ENCODE results near the gene C19orf47.

C19orf47 gene, protein sequence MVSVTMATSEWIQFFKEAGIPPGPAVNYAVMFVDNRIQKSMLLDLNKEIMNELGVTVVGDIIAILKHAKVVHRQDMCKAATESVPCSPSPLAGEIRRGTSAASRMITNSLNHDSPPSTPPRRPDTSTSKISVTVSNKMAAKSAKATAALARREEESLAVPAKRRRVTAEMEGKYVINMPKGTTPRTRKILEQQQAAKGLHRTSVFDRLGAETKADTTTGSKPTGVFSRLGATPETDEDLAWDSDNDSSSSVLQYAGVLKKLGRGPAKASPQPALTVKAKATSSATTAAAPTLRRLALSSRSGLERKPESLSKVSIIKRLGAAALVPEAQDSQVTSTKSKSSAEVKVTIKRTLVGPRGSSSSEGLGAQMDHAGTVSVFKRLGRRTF

DNA sequence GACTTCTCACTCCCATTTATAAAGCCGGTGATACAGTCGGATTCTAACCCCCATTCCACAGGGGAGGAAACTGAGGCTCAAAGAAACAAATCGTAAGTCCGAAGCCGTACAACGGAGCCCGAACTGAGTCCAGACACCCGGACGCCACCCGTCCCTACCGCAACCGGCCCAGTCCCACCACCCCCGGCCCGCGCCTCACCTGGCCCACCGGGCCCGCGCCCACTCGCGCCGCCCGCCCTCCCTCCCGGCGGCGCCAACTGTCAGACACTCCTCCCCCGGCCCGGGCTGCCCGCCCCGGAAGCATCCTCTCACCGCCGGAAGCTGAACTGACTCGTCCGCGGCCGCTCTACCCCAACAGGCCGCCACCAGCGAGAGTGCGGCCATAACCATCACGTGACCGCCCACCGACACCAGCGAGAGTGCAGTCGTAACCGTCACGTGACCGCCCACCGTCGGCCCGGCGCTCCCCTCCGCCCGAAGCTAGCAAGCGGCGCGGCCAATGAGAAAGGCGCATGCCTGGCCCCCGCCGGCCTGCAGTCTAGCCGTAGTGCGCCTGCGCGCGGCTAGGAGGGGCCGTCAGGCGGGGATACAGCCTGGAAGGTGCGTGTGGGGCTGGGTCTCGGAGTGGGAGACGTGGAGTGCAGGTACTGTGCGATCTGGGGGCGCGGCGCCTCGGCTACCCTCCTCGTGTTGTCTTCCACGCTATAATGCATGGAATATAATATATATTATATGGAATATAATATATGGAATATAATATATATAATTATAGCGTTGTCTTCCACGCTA, at the start of gene C19orf47, which contains the start of gene PLD3:
Gene C19orf47, minus strand, starts transcription at position 273 of the 789 bp plus-strand sequence. CDS start 6,540 bp downstream, outside the sequence.
Gene PLD3, plus strand, starts transcription at position 571 of the 789 bp plus-strand sequence. CDS start 17,789 bp downstream, outside the sequence.
- Histone ChIP-seq H3K9me3 (ENCODE audit: control insufficient read depth, insufficient read depth, low read length) (no peaks in the 10 kb centered on the region), H3K4me1 (ENCODE audit: control insufficient read depth, insufficient read depth, low read length) (peaks cover 3% of the 10 kb centered on the region; the same call in 1 of the 2 replicates), H3K36me3 (ENCODE audit: control insufficient read depth, insufficient read depth, low read length) (no peaks in the 10 kb centered on the region), H3K9ac (ENCODE audit: low read depth, low read length) (peak within 1 kb of the TSS; percentile 78), H3K4me3 (ENCODE audit: low read depth, low read length) (peak within 1 kb of the TSS; percentile 98), H3K27ac (ENCODE audit: low read depth, low read length) (peak within 1 kb of the TSS; percentile 56), H3K27me3 (ENCODE audit: control insufficient read depth, insufficient read depth, low read length) (no peaks in the 10 kb centered on the region)

DNA sequence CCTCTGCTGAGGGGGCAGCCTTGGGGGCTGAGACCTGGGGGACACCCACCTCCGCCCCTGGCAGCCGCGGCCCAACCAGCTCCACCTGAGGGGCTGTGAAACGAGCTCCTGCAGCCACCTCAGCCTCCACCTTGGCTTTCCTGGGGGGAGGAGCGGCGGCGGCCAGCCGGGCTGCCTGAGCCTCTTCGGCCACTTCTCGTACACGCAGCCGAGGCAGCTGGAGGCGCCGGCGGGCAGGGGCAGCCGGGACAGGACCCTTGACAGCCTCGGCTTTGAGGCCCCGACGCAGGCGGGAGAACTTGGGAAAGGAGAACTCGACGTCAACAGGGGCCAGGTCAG, 49.3 kb upstream of the C19orf47 start:
- Histone ChIP-seq H3K4me1 (ENCODE audit: control insufficient read depth, insufficient read depth, low read length) (peaks cover 7% of the 10 kb centered on the region; the same call in 1 of the 2 replicates), H3K27ac (ENCODE audit: low read depth, low read length) (no peak overlapping the region), H3K4me3 (ENCODE audit: low read depth, low read length) (no peak overlapping the region), H3K9ac (ENCODE audit: low read depth, low read length) (no peak overlapping the region), H3K36me3 (ENCODE audit: control insufficient read depth, insufficient read depth, low read length) (no peaks in the 10 kb centered on the region), H3K27me3 (ENCODE audit: control insufficient read depth, insufficient read depth, low read length) (peaks cover 9% of the 10 kb centered on the region; the same call in 1 of the 2 replicates), H3K9me3 (ENCODE audit: control insufficient read depth, insufficient read depth, low read length) (no peaks in the 10 kb centered on the region)

DNA sequence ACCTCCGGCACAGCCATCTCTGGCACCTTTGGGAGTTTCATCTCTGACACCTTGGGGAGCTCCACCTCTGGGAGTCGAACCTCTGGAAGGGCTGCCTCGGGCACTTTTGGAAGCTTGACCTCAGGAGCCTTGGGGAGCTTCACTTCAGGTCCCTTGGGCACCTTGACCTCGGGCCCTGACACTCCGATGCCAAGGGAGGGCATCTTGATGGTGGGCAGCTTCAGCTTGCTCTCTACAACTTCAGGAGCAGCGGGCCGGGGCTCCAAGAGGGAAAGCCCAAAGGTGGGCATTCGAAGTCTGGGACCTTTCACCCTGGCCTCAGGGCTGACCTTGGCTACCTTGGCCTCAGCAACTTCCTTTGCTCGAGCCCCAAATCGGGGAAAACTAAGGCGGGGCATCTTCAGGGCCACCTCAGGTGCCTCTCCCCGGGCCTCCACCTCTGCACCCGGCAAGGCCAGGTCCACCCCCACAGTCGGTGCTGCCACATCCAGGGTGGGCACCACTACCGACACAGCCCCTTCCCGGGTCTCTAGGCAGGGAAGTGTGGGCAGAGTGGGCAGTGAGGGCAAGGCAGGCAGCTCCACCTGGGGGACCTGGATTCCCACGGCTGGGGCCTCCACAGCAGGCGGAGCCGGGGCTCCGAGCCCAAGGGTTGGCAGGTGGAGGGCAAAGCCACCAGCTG, 48.8 kb upstream of the C19orf47 start:
- H3K4me1 ChIP-seq (ENCODE audit: control insufficient read depth, insufficient read depth, low read length): peaks cover 7% of the 10 kb centered on the region; the same call in 1 of the 2 replicates

DNA sequence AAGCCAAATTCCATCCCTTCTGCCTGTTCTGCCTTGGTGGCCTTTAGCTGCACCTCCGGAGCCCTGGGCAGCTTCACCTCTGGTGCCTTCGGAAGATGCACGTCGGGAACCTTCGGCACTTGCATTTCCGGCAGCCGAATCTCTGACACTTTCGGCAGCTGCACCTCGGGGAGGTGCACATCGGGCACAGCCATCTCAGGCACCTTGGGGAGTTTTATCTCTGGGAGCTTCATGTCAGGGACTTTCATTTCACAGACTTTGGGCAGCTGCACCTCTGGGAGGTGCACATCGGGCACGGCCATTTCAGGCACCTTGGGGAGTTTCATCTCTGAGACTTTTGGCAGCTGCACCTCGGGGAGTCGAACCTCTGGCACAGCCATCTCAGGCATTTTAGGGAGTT, 47.8 kb upstream of the C19orf47 start:
- peaks cover 7% of the 10 kb centered on the region; the same call in 1 of the 2 replicates for H3K4me1 ChIP-seq (ENCODE audit: control insufficient read depth, insufficient read depth, low read length)
- no peaks in the 10 kb centered on the region for H3K36me3 ChIP-seq (ENCODE audit: control insufficient read depth, insufficient read depth, low read length)
- H3K27me3 ChIP-seq (ENCODE audit: control insufficient read depth, insufficient read depth, low read length): peaks cover 9% of the 10 kb centered on the region; the same call in 1 of the 2 replicates
- H3K4me3 ChIP-seq (ENCODE audit: low read depth, low read length): no peak overlapping the region
- no peak overlapping the region for H3K27ac ChIP-seq (ENCODE audit: low read depth, low read length)
- H3K9ac ChIP-seq (ENCODE audit: low read depth, low read length): no peak overlapping the region
- H3K9me3 ChIP-seq (ENCODE audit: control insufficient read depth, insufficient read depth, low read length): no peaks in the 10 kb centered on the region

More for the DNA sequence above, 48.8 kb upstream of the C19orf47 start:
- Histone ChIP-seq H3K4me3 (ENCODE audit: low read depth, low read length) (no peak overlapping the region), H3K36me3 (ENCODE audit: control insufficient read depth, insufficient read depth, low read length) (no peaks in the 10 kb centered on the region), H3K27ac (ENCODE audit: low read depth, low read length) (no peak overlapping the region), H3K9ac (ENCODE audit: low read depth, low read length) (no peak overlapping the region), H3K27me3 (ENCODE audit: control insufficient read depth, insufficient read depth, low read length) (peaks cover 9% of the 10 kb centered on the region; the same call in 1 of the 2 replicates), H3K9me3 (ENCODE audit: control insufficient read depth, insufficient read depth, low read length) (no peaks in the 10 kb centered on the region)

DNA sequence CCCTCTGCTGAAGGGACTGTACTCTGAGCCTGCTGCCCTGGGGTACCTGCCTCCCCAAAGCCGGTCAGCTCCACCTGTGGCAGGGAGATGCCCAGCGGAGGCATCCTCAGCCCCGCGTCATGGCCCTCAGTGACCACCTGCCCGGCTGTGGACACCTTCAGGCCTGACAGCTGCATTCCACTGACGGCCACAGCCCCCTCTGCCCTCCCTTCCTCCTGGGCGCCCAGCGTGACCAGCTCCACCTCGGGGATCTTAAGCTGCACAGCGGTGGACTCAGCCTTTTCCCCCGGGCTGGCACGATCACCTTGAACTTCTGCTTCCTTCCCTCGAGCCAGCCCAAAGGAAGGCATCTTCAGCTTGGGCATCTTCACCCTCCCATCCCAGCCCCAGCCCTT, 46.6 kb upstream of the C19orf47 start:
- peaks cover 7% of the 10 kb centered on the region; the same call in 1 of the 2 replicates for H3K4me1 ChIP-seq (ENCODE audit: control insufficient read depth, insufficient read depth, low read length)
- H3K36me3 ChIP-seq (ENCODE audit: control insufficient read depth, insufficient read depth, low read length): no peaks in the 10 kb centered on the region
- no peak overlapping the region for H3K27ac ChIP-seq (ENCODE audit: low read depth, low read length)
- no peak overlapping the region for H3K9ac ChIP-seq (ENCODE audit: low read depth, low read length)
- peaks cover 9% of the 10 kb centered on the region; the same call in 1 of the 2 replicates for H3K27me3 ChIP-seq (ENCODE audit: control insufficient read depth, insufficient read depth, low read length)
- no peak overlapping the region for H3K4me3 ChIP-seq (ENCODE audit: low read depth, low read length)
- H3K9me3 ChIP-seq (ENCODE audit: control insufficient read depth, insufficient read depth, low read length): no peaks in the 10 kb centered on the region

DNA sequence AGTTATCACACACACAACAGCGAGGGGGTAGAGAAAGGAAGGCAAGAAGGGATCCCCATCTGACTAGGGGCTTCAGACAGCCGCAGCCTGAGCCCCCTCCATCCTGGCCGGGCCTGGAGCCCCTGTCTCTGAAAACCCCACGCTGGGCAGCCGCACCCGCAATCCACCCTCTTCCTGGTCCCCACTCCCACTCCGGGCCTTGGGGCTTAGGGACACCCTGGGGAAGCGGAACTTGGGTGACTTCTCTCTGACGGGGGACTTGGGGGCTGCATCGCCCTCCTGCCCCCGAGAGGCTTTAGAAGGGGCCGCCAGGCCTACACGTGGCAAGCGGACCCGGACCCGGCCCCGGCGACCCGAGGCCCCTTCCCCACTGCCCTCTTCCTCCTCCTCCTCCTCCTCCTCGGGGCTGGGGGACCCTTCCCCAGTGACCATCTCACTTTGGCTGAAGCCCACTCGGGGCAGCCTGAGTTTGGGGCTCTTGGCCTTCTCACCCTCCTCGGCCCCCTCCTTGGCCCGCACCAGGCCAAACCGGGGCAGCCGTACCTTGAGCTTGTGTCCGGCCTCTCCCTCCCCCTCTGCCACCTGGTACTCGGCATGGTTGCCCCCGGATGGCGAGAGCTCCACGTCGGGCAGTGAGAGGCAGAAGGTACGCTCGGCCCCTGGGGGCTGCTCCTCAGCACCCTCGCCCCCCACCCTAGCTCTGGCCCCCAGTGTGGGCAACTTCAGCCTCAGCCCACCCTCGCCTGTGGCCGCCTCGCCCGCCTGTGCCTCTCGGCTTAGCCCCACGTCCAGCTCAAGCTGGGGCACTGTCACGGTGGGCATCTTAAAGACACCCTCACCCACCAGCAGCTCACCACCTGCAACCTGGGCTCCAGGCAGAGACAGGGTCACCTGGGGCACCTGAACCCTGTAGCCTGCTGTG, 46.0 kb upstream of the C19orf47 start:
- Histone ChIP-seq H3K27me3 (ENCODE audit: control insufficient read depth, insufficient read depth, low read length) (peaks cover 9% of the 10 kb centered on the region; the same call in 1 of the 2 replicates), H3K4me3 (ENCODE audit: low read depth, low read length) (no peak overlapping the region), H3K4me1 (ENCODE audit: control insufficient read depth, insufficient read depth, low read length) (peaks cover 6% of the 10 kb centered on the region; the same call in 1 of the 2 replicates), H3K9ac (ENCODE audit: low read depth, low read length) (no peak overlapping the region), H3K9me3 (ENCODE audit: control insufficient read depth, insufficient read depth, low read length) (no peaks in the 10 kb centered on the region), H3K27ac (ENCODE audit: low read depth, low read length) (no peak overlapping the region), H3K36me3 (ENCODE audit: control insufficient read depth, insufficient read depth, low read length) (no peaks in the 10 kb centered on the region)

DNA sequence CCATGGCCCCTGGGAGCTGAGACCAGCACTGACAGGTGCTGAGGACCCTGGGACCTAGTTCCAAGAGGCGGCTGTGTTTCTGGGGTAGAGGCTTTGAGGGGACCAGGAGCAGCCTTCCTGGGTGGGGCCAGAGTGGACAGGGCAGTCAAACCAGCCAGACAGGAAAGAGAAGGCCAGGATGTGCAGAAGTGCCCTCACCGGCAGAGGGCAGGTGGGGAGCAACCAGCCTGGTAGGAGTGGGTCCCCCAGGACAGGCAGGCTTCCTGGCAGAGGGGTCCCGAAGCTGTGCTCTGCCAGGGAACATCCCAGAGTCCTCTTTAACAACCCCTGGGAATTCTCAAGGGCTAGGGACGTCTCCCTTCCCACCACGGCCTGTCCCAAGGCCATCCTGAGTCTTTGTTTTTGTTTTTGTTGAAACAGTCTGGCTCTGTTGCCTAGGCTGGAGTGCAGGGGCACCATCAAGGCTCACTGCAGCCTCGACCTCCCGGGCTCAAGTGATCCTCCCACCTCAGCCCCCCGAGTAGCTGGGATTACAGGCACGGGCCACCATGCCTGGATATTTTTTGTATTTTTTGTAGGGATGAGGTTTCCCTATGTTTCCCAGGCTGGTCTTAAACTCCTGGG, 44.8 kb upstream of the C19orf47 start:
- Histone ChIP-seq H3K4me3 (ENCODE audit: low read depth, low read length) (no peak overlapping the region), H3K9ac (ENCODE audit: low read depth, low read length) (no peak overlapping the region), H3K9me3 (ENCODE audit: control insufficient read depth, insufficient read depth, low read length) (no peaks in the 10 kb centered on the region), H3K27me3 (ENCODE audit: control insufficient read depth, insufficient read depth, low read length) (peaks cover 5% of the 10 kb centered on the region; the same call in 1 of the 2 replicates), H3K36me3 (ENCODE audit: control insufficient read depth, insufficient read depth, low read length) (no peaks in the 10 kb centered on the region), H3K27ac (ENCODE audit: low read depth, low read length) (no peak overlapping the region), H3K4me1 (ENCODE audit: control insufficient read depth, insufficient read depth, low read length) (no peaks in the 10 kb centered on the region; the same call in 1 of the 2 replicates)

DNA sequence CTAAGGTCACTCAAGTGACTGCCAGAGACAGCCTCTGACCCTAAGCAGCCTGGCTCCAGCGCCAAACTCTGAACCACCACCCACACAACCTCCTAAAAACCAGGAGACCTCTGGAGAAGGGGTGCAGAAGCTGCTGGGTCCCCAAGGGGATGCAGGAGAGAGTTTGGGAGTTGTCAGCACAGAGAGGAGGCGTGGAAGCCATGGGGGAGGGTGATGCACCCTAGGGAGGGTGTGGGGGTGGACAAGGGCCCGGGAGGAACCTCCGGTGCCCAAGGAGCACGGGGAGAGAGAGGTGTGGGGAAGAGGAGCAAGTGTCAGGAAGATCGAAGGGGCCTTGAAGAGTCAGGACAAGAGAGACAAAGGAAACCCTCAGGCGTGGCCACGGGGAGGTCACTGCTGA, 43.9 kb upstream of the C19orf47 start:
- Histone ChIP-seq H3K27ac (ENCODE audit: low read depth, low read length) (no peak overlapping the region), H3K27me3 (ENCODE audit: control insufficient read depth, insufficient read depth, low read length) (no peaks in the 10 kb centered on the region), H3K9ac (ENCODE audit: low read depth, low read length) (no peak overlapping the region), H3K4me1 (ENCODE audit: control insufficient read depth, insufficient read depth, low read length) (no peaks in the 10 kb centered on the region; the same call in 1 of the 2 replicates), H3K4me3 (ENCODE audit: low read depth, low read length) (no peak overlapping the region), H3K9me3 (ENCODE audit: control insufficient read depth, insufficient read depth, low read length) (no peaks in the 10 kb centered on the region), H3K36me3 (ENCODE audit: control insufficient read depth, insufficient read depth, low read length) (no peaks in the 10 kb centered on the region)

DNA sequence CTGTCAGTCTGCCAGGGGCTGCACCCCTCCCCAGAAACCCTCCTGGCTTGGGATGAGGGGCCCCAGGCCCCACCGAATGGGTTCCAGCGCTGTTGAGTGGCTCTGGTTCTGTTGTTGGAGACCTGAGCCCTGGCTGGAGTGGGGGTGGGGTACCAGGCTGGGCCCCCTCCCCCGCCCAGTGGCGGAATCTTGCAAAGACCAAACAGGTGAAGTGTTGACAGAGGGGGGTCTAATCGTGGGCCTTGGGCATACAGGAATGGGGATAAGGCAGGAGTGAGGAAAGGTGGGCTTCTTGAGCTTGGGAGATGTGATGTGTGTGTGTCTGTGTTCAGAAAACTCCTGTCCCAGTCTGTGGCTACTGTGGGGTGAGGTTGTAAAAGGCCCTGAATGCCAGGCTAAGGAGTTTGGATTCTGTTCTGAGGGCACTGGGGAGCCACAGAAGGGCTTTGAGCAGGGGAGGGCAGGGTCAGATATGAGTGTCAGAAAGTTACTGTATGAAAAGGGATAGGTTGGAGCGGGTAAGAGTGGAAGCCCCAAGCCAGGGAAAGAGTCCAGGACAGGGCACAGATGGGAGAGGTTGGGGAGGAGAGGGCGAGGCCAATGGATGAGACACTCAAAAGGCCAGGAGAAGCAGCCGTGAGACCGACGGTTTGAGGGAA, 42.0 kb upstream of the C19orf47 start, which contains the start of gene HIPK4:
Gene HIPK4, minus strand, starts transcription at position 98 of the 659 bp plus-strand sequence. CDS start 279 bp downstream, outside the sequence.
- Histone ChIP-seq H3K36me3 (ENCODE audit: control insufficient read depth, insufficient read depth, low read length) (no peaks in the 10 kb centered on the region), H3K4me3 (ENCODE audit: low read depth, low read length) (no peak within 1 kb of the TSS), H3K27ac (ENCODE audit: low read depth, low read length) (no peak within 1 kb of the TSS), H3K4me1 (ENCODE audit: control insufficient read depth, insufficient read depth, low read length) (no peaks in the 10 kb centered on the region; the same call in 1 of the 2 replicates), H3K9me3 (ENCODE audit: control insufficient read depth, insufficient read depth, low read length) (no peaks in the 10 kb centered on the region), H3K27me3 (ENCODE audit: control insufficient read depth, insufficient read depth, low read length) (no peaks in the 10 kb centered on the region), H3K9ac (ENCODE audit: low read depth, low read length) (no peak within 1 kb of the TSS)

Measured in HUES48 (cell line).